Measurements from ENCODE around the gene RPP40. TPM values are rescaled to one million over a fixed set of nuclear protein-coding genes. Genes with fewer than 3 reads are reported as not detected.
"Not testable (repeated sequence)": the region's sequence is repeated elsewhere in the genome, so short reads cannot be mapped to it uniquely, and the experiment has no call there.

RPP40 gene
- total RNA-seq, 1 experiment from 2014 or later: 34.8 TPM

GRCh38 chr6:5011346-5011745 is 7.5 kb upstream of the RPP40 start:
- Mint-ChIP-seq H3K36me3 (ENCODE audit: insufficient read depth, unreplicated experiment) (no peaks in the 10 kb centered on the region), H3K27ac (ENCODE audit: low read depth, unreplicated experiment) (no peak overlapping the region), H3K9me3 (ENCODE audit: unreplicated experiment) (peaks cover 2% of the 10 kb centered on the region), H3K27me3 (ENCODE audit: insufficient read depth, unreplicated experiment) (no peaks in the 10 kb centered on the region), H3K4me1 (ENCODE audit: insufficient read depth, unreplicated experiment) (no peaks in the 10 kb centered on the region), H3K4me3 (ENCODE audit: unreplicated experiment) (no peak overlapping the region)
- ChIA-PET POLR2A (no interaction called here), CTCF (no interaction called here)
- intact Hi-C loops (cut with micrococcal nuclease): no loop called here
- DNase-seq (ENCODE audit: unreplicated experiment): no peak
- no peak for TF ChIP-seq CTCF (IDR thresholded peaks at IDR 0.05; ENCODE audit: unreplicated experiment)
- no TSS peak for BruUV-seq (replicated peaks)

GRCh38 chr6:5007531-5007930 is 3.7 kb upstream of the RPP40 start:
- no peaks in the 10 kb centered on the region for H3K27me3 Mint-ChIP-seq (ENCODE audit: insufficient read depth, unreplicated experiment)
- no peaks in the 10 kb centered on the region for H3K4me1 Mint-ChIP-seq (ENCODE audit: insufficient read depth, unreplicated experiment)
- H3K9me3 Mint-ChIP-seq (ENCODE audit: unreplicated experiment): no peaks in the 10 kb centered on the region
- ChIA-PET POLR2A (no interaction called here), CTCF (no interaction called here)
- no peaks in the 10 kb centered on the region for H3K36me3 Mint-ChIP-seq (ENCODE audit: insufficient read depth, unreplicated experiment)
- no TSS peak for BruUV-seq (replicated peaks)
- TF ChIP-seq CTCF (IDR thresholded peaks at IDR 0.05; ENCODE audit: unreplicated experiment): no peak
- intact Hi-C loops (cut with micrococcal nuclease): no loop called here
- DNase-seq (ENCODE audit: unreplicated experiment): no peak
- H3K27ac Mint-ChIP-seq (ENCODE audit: low read depth, unreplicated experiment): no peak overlapping the region
- no peak overlapping the region for H3K4me3 Mint-ChIP-seq (ENCODE audit: unreplicated experiment)

- H3K27ac Mint-ChIP-seq (ENCODE audit: low read depth, unreplicated experiment): no peak overlapping the region
- H3K36me3 Mint-ChIP-seq (ENCODE audit: insufficient read depth, unreplicated experiment): peaks cover 5% of the 10 kb centered on the region
- DNase-seq (ENCODE audit: unreplicated experiment): no peak
- intact Hi-C loops (cut with micrococcal nuclease): no loop called here
- ChIA-PET POLR2A (interaction anchor here (1.0 to 1.1 kb wide), 2 partner anchors 8 to 14 kb away, joined by 3 to 6 read pairs; no protein-coding TSS in a partner anchor), CTCF (interaction anchor here (0.6 kb wide), 1 partner anchor 1982 kb away, joined by 4 read pairs; no protein-coding TSS in a partner anchor)
- no peaks in the 10 kb centered on the region for H3K4me1 Mint-ChIP-seq (ENCODE audit: insufficient read depth, unreplicated experiment)
- H3K9me3 Mint-ChIP-seq (ENCODE audit: unreplicated experiment): no peaks in the 10 kb centered on the region
- H3K4me3 Mint-ChIP-seq (ENCODE audit: unreplicated experiment): no peak overlapping the region
- TF ChIP-seq CTCF (IDR thresholded peaks at IDR 0.05; ENCODE audit: unreplicated experiment): no peak
- BruUV-seq (replicated peaks): no TSS peak
- H3K27me3 Mint-ChIP-seq (ENCODE audit: insufficient read depth, unreplicated experiment): no peaks in the 10 kb centered on the region
Observed at GRCh38 chr6:5006222-5006621, 2.4 kb upstream of the RPP40 start.

- POLR2A ChIA-PET: interaction anchor here (0.6 kb wide), 1 partner anchor 175 kb away, joined by 3 read pairs; no protein-coding TSS in a partner anchor
- not testable (repeated sequence) for BruUV-seq (replicated peaks); H3K27ac Mint-ChIP-seq (ENCODE audit: low read depth, unreplicated experiment)
Observed at GRCh38 chr6:5005038-5005433, 1.2 kb upstream of the RPP40 start.

More at GRCh38 chr6:5005038-5005433, 1.2 kb upstream of the RPP40 start:
- not testable (repeated sequence) for H3K36me3 Mint-ChIP-seq (ENCODE audit: insufficient read depth, unreplicated experiment); H3K27me3 Mint-ChIP-seq (ENCODE audit: insufficient read depth, unreplicated experiment); H3K9me3 Mint-ChIP-seq (ENCODE audit: unreplicated experiment); H3K4me3 Mint-ChIP-seq (ENCODE audit: unreplicated experiment); DNase-seq (ENCODE audit: unreplicated experiment); H3K4me1 Mint-ChIP-seq (ENCODE audit: insufficient read depth, unreplicated experiment)
- intact Hi-C loops (cut with micrococcal nuclease): loop anchor here (2.0 kb wide), 1 partner anchor 692 kb away; no protein-coding TSS in a partner anchor
- CTCF ChIA-PET: interaction anchor here (0.7 to 1.3 kb wide), 3 partner anchors 8 to 81 kb away, joined by 3 to 4 read pairs (median 3); no protein-coding TSS in a partner anchor

All from MCF 10A (cell line).